HepG2 (cell line): Measurements from ENCODE around the gene CCND1. TPM values are rescaled to one million over a fixed set of nuclear protein-coding genes. Genes with fewer than 3 reads are reported as not detected.

Experiments
- BCL6 ChIP-seq: IDR thresholded peaks from 2 replicates; pipeline ENCODE4 v1.6.1; 2016; ENCODE audit warnings: missing genetic modification reagents, missing compliant biosample characterization
- CBX2 ChIP-seq, 2 experiments: fragments of 200-600 bp in 1 of 2; sonication (generic); formaldehyde crosslinking in 1 of 2; IDR thresholded peaks; 2 replicates each; pipeline versions ENCODE4 v1.7.0 to v1.8.1; 2018 to 2022; ENCODE audit warnings: low read depth in 2 of 2, low read length in 1 of 2, mild to moderate bottlenecking in 1 of 2, missing genetic modification reagents in 1 of 2
- CENPBD1 ChIP-seq: sonication (generic); formaldehyde crosslinking; IDR thresholded peaks from 2 replicates; pipeline ENCODE4 v1.8.0; 2022; ENCODE audit warnings: missing genetic modification reagents, low read depth, mild to moderate bottlenecking, borderline replicate concordance
- DBP ChIP-seq: sonication (generic); formaldehyde crosslinking; IDR thresholded peaks from 2 replicates; pipeline ENCODE4 v1.4.0; 2020; ENCODE audit warnings: missing genetic modification reagents; ENCODE audit errors: not compliant biosample characterization
- HDAC2 ChIP-seq: sonication (generic); formaldehyde crosslinking; IDR thresholded peaks from 2 replicates; pipeline ENCODE4 v1.4.0; 2020; ENCODE audit warnings: missing genetic modification reagents
- HHEX ChIP-seq: IDR thresholded peaks from 2 replicates; pipeline ENCODE4 v1.6.1; 2016; ENCODE audit warnings: control low read depth
- MAZ ChIP-seq, 2 experiments: sonication (generic) in 1 of 2; formaldehyde crosslinking in 1 of 2; IDR thresholded peaks; 2 replicates each; pipeline versions ENCODE4 v1.5.0 to v1.6.1; 2012 to 2020; ENCODE audit warnings: low read depth in 2 of 2, mild to moderate bottlenecking in 2 of 2, borderline replicate concordance in 1 of 2, improper control_type of control experiment in 1 of 2, low read length in 1 of 2, missing genetic modification reagents in 1 of 2, moderate library complexity in 1 of 2
- RARA ChIP-seq: IDR thresholded peaks from 2 replicates; pipeline ENCODE4 v1.6.1; 2016; ENCODE audit warnings: missing genetic modification reagents, missing compliant biosample characterization
- SRSF4 ChIP-seq: fragments of 200-400 bp; formaldehyde crosslinking; IDR thresholded peaks from one replicate; pipeline ENCODE4 v1.6.1; 2018; ENCODE audit warnings: mild to moderate bottlenecking, low read depth, low read length, moderate library complexity; ENCODE audit not compliant: poor library complexity, severe bottlenecking
- TRIM22 ChIP-seq: fragments of 450-650 bp; IDR thresholded peaks from 2 replicates; pipeline ENCODE4 v1.6.1; 2017
- UBTF ChIP-seq: sonication (generic); formaldehyde crosslinking; IDR thresholded peaks from 2 replicates; pipeline ENCODE4 v1.4.0; 2020; ENCODE audit warnings: mild to moderate bottlenecking, missing genetic modification reagents
- ZBTB14 ChIP-seq: sonication (generic); formaldehyde crosslinking; IDR thresholded peaks from 2 replicates; pipeline ENCODE4 v1.4.0; 2020; ENCODE audit warnings: missing genetic modification reagents
- ZBTB25 ChIP-seq: IDR thresholded peaks from 2 replicates; pipeline ENCODE4 v1.6.1; 2018; ENCODE audit warnings: missing genetic modification reagents
- ZFP36L1 ChIP-seq: sonication (generic); formaldehyde crosslinking; IDR thresholded peaks from 2 replicates; pipeline ENCODE4 v1.8.0; 2022; ENCODE audit warnings: mild to moderate bottlenecking, missing genetic modification reagents, moderate library complexity
- ZMYM4 ChIP-seq: sonication (generic); formaldehyde crosslinking; IDR thresholded peaks from 2 replicates; pipeline ENCODE4 v1.8.1; 2023; ENCODE audit warnings: mild to moderate bottlenecking, missing genetic modification reagents
- ZNF124 ChIP-seq: sonication (generic); formaldehyde crosslinking; IDR thresholded peaks from 2 replicates; pipeline ENCODE4 v1.4.0; 2020; ENCODE audit warnings: missing genetic modification reagents
- ZNF282 ChIP-seq: fragments of 450-650 bp; IDR thresholded peaks from 2 replicates; pipeline ENCODE4 v1.6.1; 2018; ENCODE audit not compliant: partially characterized antibody
- ZNF724P ChIP-seq: sonication (generic); formaldehyde crosslinking; IDR thresholded peaks from 2 replicates; pipeline ENCODE4 v1.8.0; 2022; ENCODE audit warnings: missing genetic modification reagents, borderline replicate concordance
- ZNF740 ChIP-seq: sonication (generic); formaldehyde crosslinking; IDR thresholded peaks from 2 replicates; pipeline ENCODE4 v1.4.0; 2020; ENCODE audit warnings: missing genetic modification reagents
- ZNF747 ChIP-seq: sonication (generic); formaldehyde crosslinking; IDR thresholded peaks from 2 replicates; pipeline ENCODE4 v1.8.1; 2023; ENCODE audit warnings: missing genetic modification reagents, mild to moderate bottlenecking, borderline replicate concordance
- polyA plus RNA-seq, 8 experiments: library from polyadenylated mRNA; depleted of rRNA in 3 of 8; stranded (reverse) in 7 of 8; unstranded in 1 of 8; fragments of >200 nt; fragmentation: Illumina TruSeq in 4 of 8; extraction: Trizol in 4 of 8; gene quantifications; 2 replicates each; pipeline versions ENCODE4 v1.2.1 to v1.2.3, GENCODE V29; 2011 to 2016; ENCODE audit warnings: low read depth in 4 of 8, missing spikeins in 1 of 8, mixed read lengths in 1 of 8; ENCODE audit not compliant: insufficient read depth in 1 of 8
- total RNA-seq, 5 experiments: library from RNA; depleted of rRNA; stranded (reverse); fragments of >200 nt; fragmentation: Illumina TruSeq; extraction: Trizol; gene quantifications; 2 replicates each; pipeline ENCODE4 v1.2.3, GENCODE V29; 2016; ENCODE audit warnings: low read depth in 1 of 5

CCND1 gene
- total and polyA plus RNA-seq, 2 of the 13 experiments (the other 11 are each of a cell fraction or from before 2014, with no cell fraction given), result 107 to 136 TPM

- TF ChIP-seq ZBTB14 (no peak), ZNF124 (CRISPR knock-in tag) (no peak), HDAC2 (0 out of 2 replicates have a peak, but pooled peaks have one; percentile 21), UBTF (CRISPR knock-in tag) (no peak), ZNF747 (CRISPR knock-in tag) (no peak), ZNF724P (CRISPR knock-in tag) (no peak), ZMYM4 (CRISPR knock-in tag) (0 out of 2 replicates have a peak, but pooled peaks have one; percentile 39), ZNF282 (no peak), CBX2 (IDR thresholded peaks at IDR 0.05; ENCODE audit: low read depth, low read length) (no peak), CBX2 (CRISPR knock-in tag; IDR thresholded peaks at IDR 0.05; ENCODE audit: low read depth) (no peak), MAZ (IDR thresholded peaks at IDR 0.05; ENCODE audit: borderline replicate concordance, low read depth, low read length) (no peak), MAZ (CRISPR knock-in tag; IDR thresholded peaks at IDR 0.05; ENCODE audit: low read depth) (peak; percentile 27; the same call in 1 of the 2 replicates), SRSF4 (no peak), DBP (CRISPR knock-in tag) (no peak), ZFP36L1 (CRISPR knock-in tag) (no peak), ZNF740 (no peak), TRIM22 (no peak), HHEX (CRISPR knock-in tag) (no peak), CENPBD1 (CRISPR knock-in tag) (no peak), RARA (CRISPR knock-in tag) (no peak), ZBTB25 (0 out of 2 replicates have a peak, but pooled peaks have one; percentile 34), BCL6 (CRISPR knock-in tag) (peak; percentile 72)
Measured at GRCh38 chr11:69683764-69684333, 42.9 kb downstream of the CCND1 start (continued).
